Astrocyte (in vitro differentiated cells and primary cell): ENCODE data around the gene CNTRL. TPM values are rescaled to one million over a fixed set of nuclear protein-coding genes. Genes with fewer than 3 reads are reported as not detected.

ENCODE experiments used
- DNase-seq: peaks from one replicate; pipeline ENCODE4 v3.0.0-alpha.2; 2010; ENCODE audit warnings: low read depth
- FAIRE-seq: peaks from 2 replicates; lab custom pipeline; 2011; peaks lifted over from hg19 to GRCh38; lab: Jason Lieb, UNC
- H2AFZ ChIP-seq: 2 replicates; pipeline ENCODE4 v1.6.0; 2012; ENCODE audit warnings: low read depth, low read length, inconsistent platforms
- H3K27ac ChIP-seq: 2 replicates; pipeline ENCODE4 v1.5.1; 2011; ENCODE audit warnings: low read depth, low read length, inconsistent platforms
- H3K27me3 ChIP-seq: 2 replicates; pipeline ENCODE4 v1.6.0; 2011; ENCODE audit warnings: low read length, inconsistent platforms; ENCODE audit not compliant: insufficient read depth
- H3K36me3 ChIP-seq: 2 replicates; pipeline ENCODE4 v1.5.1; 2011; ENCODE audit warnings: low read length, inconsistent platforms; ENCODE audit not compliant: insufficient read depth
- H3K4me1 ChIP-seq: 2 replicates; pipeline ENCODE4 v1.5.1; 2011; ENCODE audit warnings: low read length, inconsistent platforms; ENCODE audit not compliant: insufficient read depth
- H3K4me2 ChIP-seq: 2 replicates; pipeline ENCODE4 v1.6.0; 2012; ENCODE audit warnings: low read length, inconsistent platforms
- H3K4me3 ChIP-seq: 2 replicates; pipeline ENCODE4 v1.5.1; 2011; ENCODE audit warnings: low read depth, mild to moderate bottlenecking, low read length, inconsistent platforms; ENCODE audit not compliant: insufficient read depth
- H3K79me2 ChIP-seq: 2 replicates; pipeline ENCODE4 v1.6.0; 2012; ENCODE audit warnings: mild to moderate bottlenecking, low read length, inconsistent platforms; ENCODE audit not compliant: insufficient read depth
- H3K9ac ChIP-seq: 2 replicates; pipeline ENCODE4 v1.6.0; 2012; ENCODE audit warnings: mild to moderate bottlenecking, low read length, inconsistent platforms
- H3K9me3 ChIP-seq: 2 replicates; pipeline ENCODE4 v1.5.1; 2012; ENCODE audit warnings: low read depth, mild to moderate bottlenecking, low read length, inconsistent platforms; ENCODE audit not compliant: insufficient read depth
- H4K20me1 ChIP-seq: 2 replicates; pipeline ENCODE4 v1.6.0; 2012; ENCODE audit warnings: low read length, inconsistent platforms; ENCODE audit not compliant: insufficient read depth
- H3K27ac Mint-ChIP-seq: one replicate; pipeline ENCODE4 v1.8.0; 2021; ENCODE audit warnings: mild to moderate bottlenecking, mixed read lengths; ENCODE audit not compliant: unreplicated experiment
- H3K27me3 Mint-ChIP-seq: one replicate; pipeline ENCODE4 v1.8.0; 2021; ENCODE audit warnings: low read depth, mixed read lengths; ENCODE audit not compliant: unreplicated experiment
- H3K36me3 Mint-ChIP-seq: one replicate; pipeline ENCODE4 v1.8.0; 2021; ENCODE audit warnings: low read depth, mixed read lengths; ENCODE audit not compliant: unreplicated experiment
- H3K4me1 Mint-ChIP-seq: one replicate; pipeline ENCODE4 v1.8.0; 2021; ENCODE audit warnings: low read depth, mixed read lengths; ENCODE audit not compliant: unreplicated experiment
- H3K4me3 Mint-ChIP-seq: one replicate; pipeline ENCODE4 v1.8.0; 2021; ENCODE audit warnings: mild to moderate bottlenecking, moderate library complexity, mixed read lengths; ENCODE audit not compliant: unreplicated experiment
- H3K9me3 Mint-ChIP-seq: one replicate; pipeline ENCODE4 v1.8.0; 2021; ENCODE audit warnings: mild to moderate bottlenecking, mixed read lengths; ENCODE audit not compliant: unreplicated experiment
- CTCF ChIP-seq: IDR thresholded peaks from 2 replicates; pipeline ENCODE4 v1.5.1; 2011; ENCODE audit warnings: low read depth, mild to moderate bottlenecking, inconsistent platforms, low read length, moderate library complexity; ENCODE audit not compliant: insufficient read depth
- EZH2 ChIP-seq: IDR thresholded peaks from 2 replicates; pipeline ENCODE4 v1.6.1; 2012; ENCODE audit warnings: mild to moderate bottlenecking, low read length, inconsistent platforms; ENCODE audit not compliant: insufficient read depth
- total RNA-seq: library from RNA; stranded (reverse); gene quantifications from 2 replicates; pipeline ENCODE4 v1.2.1, GENCODE V29; 2021

The CNTRL gene
- total RNA-seq, 1 donor from 2014 or later = 4.4 TPM

GRCh38 chr9:121157939-121158338 lies 83.2 kb downstream of the CNTRL start:
- Histone ChIP-seq H3K9ac (no peak overlapping the region), H4K20me1 (no peaks in the 10 kb centered on the region), H3K27me3 (no peaks in the 10 kb centered on the region), H3K36me3 (peaks cover 6% of the 10 kb centered on the region), H3K4me2 (no peak overlapping the region), H2AFZ (no peak overlapping the region), H3K9me3 (no peaks in the 10 kb centered on the region), H3K79me2 (no peaks in the 10 kb centered on the region), H3K4me3 (no peak overlapping the region), H3K27ac (no peak overlapping the region), H3K4me1 (peaks cover 5% of the 10 kb centered on the region)
- TF ChIP-seq EZH2 (no peak), CTCF (no peak)
- no peak overlapping the region for H3K4me3 Mint-ChIP-seq
- no peaks in the 10 kb centered on the region for H3K27me3 Mint-ChIP-seq
- DNase-seq = no peak
- no peaks in the 10 kb centered on the region for H3K9me3 Mint-ChIP-seq
- no peak for FAIRE-seq
- no peak overlapping the region for H3K27ac Mint-ChIP-seq
- H3K36me3 Mint-ChIP-seq = no peaks in the 10 kb centered on the region
- H3K4me1 Mint-ChIP-seq = peaks cover 19% of the 10 kb centered on the region

- H3K79me2 ChIP-seq = no peaks in the 10 kb centered on the region
- DNase-seq (no peak), FAIRE-seq (no peak)
- no peak overlapping the region for H3K9ac ChIP-seq
- Mint-ChIP-seq H3K4me1 (peaks cover 7% of the 10 kb centered on the region), H3K36me3 (no peaks in the 10 kb centered on the region), H3K9me3 (no peaks in the 10 kb centered on the region), H3K27ac (no peak overlapping the region), H3K4me3 (no peak overlapping the region), H3K27me3 (no peaks in the 10 kb centered on the region)
- H2AFZ ChIP-seq = no peak overlapping the region
- H3K27ac ChIP-seq = no peak overlapping the region
- H3K4me2 ChIP-seq = no peak overlapping the region
- H3K36me3 ChIP-seq = peaks cover 6% of the 10 kb centered on the region
- H4K20me1 ChIP-seq = no peaks in the 10 kb centered on the region
- no peak overlapping the region for H3K4me3 ChIP-seq
- no peaks in the 10 kb centered on the region for H3K27me3 ChIP-seq
- peaks cover under 1% of the 10 kb centered on the region for H3K4me1 ChIP-seq
- TF ChIP-seq EZH2 (no peak), CTCF (no peak)
- H3K9me3 ChIP-seq = no peaks in the 10 kb centered on the region
These were observed 85.3 kb downstream of the CNTRL start for GRCh38 chr9:121160025-121160424.

- no peak overlapping the region for H3K9ac ChIP-seq
- Mint-ChIP-seq H3K27me3 (no peaks in the 10 kb centered on the region), H3K36me3 (peaks cover 15% of the 10 kb centered on the region), H3K4me3 (no peak overlapping the region), H3K4me1 (peaks cover under 1% of the 10 kb centered on the region), H3K27ac (no peak overlapping the region), H3K9me3 (no peaks in the 10 kb centered on the region)
- H3K4me2 ChIP-seq = no peak overlapping the region
- DNase-seq (no peak), FAIRE-seq (no peak)
- H4K20me1 ChIP-seq = no peaks in the 10 kb centered on the region
- no peaks in the 10 kb centered on the region for H3K79me2 ChIP-seq
- H3K27me3 ChIP-seq = no peaks in the 10 kb centered on the region
- no peaks in the 10 kb centered on the region for H3K9me3 ChIP-seq
- no peak overlapping the region for H3K4me3 ChIP-seq
- H3K27ac ChIP-seq = no peak overlapping the region
- no peaks in the 10 kb centered on the region for H3K4me1 ChIP-seq
- H2AFZ ChIP-seq = no peak overlapping the region
- peaks cover 27% of the 10 kb centered on the region for H3K36me3 ChIP-seq
- TF ChIP-seq CTCF (no peak), EZH2 (no peak)
These were observed 93.3 kb downstream of the CNTRL start for GRCh38 chr9:121168052-121168451.
